ENCODE measurements around the gene ACTG2.

DNA sequence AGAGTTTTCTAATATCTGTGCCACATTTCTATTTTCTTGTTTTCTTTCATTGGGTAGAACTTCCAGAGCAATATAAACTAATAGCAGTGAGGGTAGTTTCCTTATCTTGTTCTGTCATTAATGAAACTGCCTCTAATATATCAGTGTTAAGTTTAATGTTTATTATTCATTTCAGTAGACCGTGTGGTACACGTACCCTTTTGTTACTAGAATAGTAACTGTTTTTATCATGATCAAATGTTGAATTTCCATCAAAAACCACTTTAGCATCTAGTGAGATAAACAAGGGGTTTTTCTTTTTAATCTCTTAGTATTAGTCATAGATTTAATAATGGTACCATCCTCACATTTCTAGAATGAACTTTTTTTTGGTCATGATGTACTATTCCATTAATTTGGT lies 49.9 kb downstream of the ACTG2 start:
- TF ChIP-seq, protein P1, sequence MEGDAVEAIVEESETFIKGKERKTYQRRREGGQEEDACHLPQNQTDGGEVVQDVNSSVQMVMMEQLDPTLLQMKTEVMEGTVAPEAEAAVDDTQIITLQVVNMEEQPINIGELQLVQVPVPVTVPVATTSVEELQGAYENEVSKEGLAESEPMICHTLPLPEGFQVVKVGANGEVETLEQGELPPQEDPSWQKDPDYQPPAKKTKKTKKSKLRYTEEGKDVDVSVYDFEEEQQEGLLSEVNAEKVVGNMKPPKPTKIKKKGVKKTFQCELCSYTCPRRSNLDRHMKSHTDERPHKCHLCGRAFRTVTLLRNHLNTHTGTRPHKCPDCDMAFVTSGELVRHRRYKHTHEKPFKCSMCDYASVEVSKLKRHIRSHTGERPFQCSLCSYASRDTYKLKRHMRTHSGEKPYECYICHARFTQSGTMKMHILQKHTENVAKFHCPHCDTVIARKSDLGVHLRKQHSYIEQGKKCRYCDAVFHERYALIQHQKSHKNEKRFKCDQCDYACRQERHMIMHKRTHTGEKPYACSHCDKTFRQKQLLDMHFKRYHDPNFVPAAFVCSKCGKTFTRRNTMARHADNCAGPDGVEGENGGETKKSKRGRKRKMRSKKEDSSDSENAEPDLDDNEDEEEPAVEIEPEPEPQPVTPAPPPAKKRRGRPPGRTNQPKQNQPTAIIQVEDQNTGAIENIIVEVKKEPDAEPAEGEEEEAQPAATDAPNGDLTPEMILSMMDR (IDR thresholded peaks at IDR 0.05), result no peak
- no peak for TF ChIP-seq EP300 (IDR thresholded peaks at IDR 0.05)
